Activated CD8-positive, alpha-beta memory T cell treated with anti-CD3 and anti-CD28 coated beads, Interleukin-2, amount 50 U/mL, for 4 hours (primary cell): ENCODE data around the gene NEO1.

Experiments
- DNase-seq: peaks from one replicate; pipeline ENCODE4 v3.0.0-alpha.2; 2020

Gene NEO1

GRCh38 chr15:73078291-73078690, 26.0 kb downstream of the NEO1 start:
- DNase-seq: no peak

- no peak for DNase-seq
Measured at GRCh38 chr15:73078722-73079121, 26.5 kb downstream of the NEO1 start.

GRCh38 chr15:73079565-73079964, 27.3 kb downstream of the NEO1 start:
- no peak for DNase-seq

GRCh38 chr15:73081321-73081958, 29.2 kb downstream of the NEO1 start:
- no peak for DNase-seq

GRCh38 chr15:73082812-73083211, 30.5 kb downstream of the NEO1 start:
- no peak for DNase-seq

GRCh38 chr15:73087098-73087497, 34.8 kb downstream of the NEO1 start:
- DNase-seq: no peak

- DNase-seq: no peak
Measured at GRCh38 chr15:73105064-73105463, 52.8 kb downstream of the NEO1 start.

GRCh38 chr15:73108676-73109075, 56.4 kb downstream of the NEO1 start:
- no peak for DNase-seq

GRCh38 chr15:73109765-73110164, 57.5 kb downstream of the NEO1 start:
- no peak for DNase-seq

- no peak for DNase-seq
Measured at GRCh38 chr15:73110201-73110600, 57.9 kb downstream of the NEO1 start.

GRCh38 chr15:73114064-73114463, 61.8 kb downstream of the NEO1 start:
- no peak for DNase-seq

- no peak for DNase-seq
Measured at GRCh38 chr15:73116164-73116563, 63.9 kb downstream of the NEO1 start.

GRCh38 chr15:73118055-73118454, 65.8 kb downstream of the NEO1 start:
- DNase-seq: no peak

GRCh38 chr15:73119478-73119877, 67.2 kb downstream of the NEO1 start:
- no peak for DNase-seq

GRCh38 chr15:73120269-73120668, 68.0 kb downstream of the NEO1 start:
- DNase-seq: no peak

- DNase-seq: no peak
Measured at GRCh38 chr15:73125219-73125618, 73.0 kb downstream of the NEO1 start.

- no peak for DNase-seq
Measured at GRCh38 chr15:73127302-73127936, 75.2 kb downstream of the NEO1 start.

- DNase-seq: no peak
Measured at GRCh38 chr15:73130830-73131229, 78.6 kb downstream of the NEO1 start.

- DNase-seq: no peak
Measured at GRCh38 chr15:73134196-73134595, 81.9 kb downstream of the NEO1 start.

GRCh38 chr15:73139041-73139743, 86.9 kb downstream of the NEO1 start:
- DNase-seq: no peak

GRCh38 chr15:73139744-73140553, 87.7 kb downstream of the NEO1 start:
- DNase-seq: no peak

GRCh38 chr15:73141216-73141900, 89.1 kb downstream of the NEO1 start:
- no peak for DNase-seq
